Activated B cell treated with CpG ODN at 0.5 μM for 24 hours (primary cell): Measurements from ENCODE around the gene STAT4. TPM values are rescaled to one million over a fixed set of nuclear protein-coding genes. Genes with fewer than 3 reads are reported as not detected.

Experiments used
- ATAC-seq: fragments of 200-7000 bp; cut with Tn5 transposase; one replicate; pipeline ENCODE4 v1.10.0; 2021; ENCODE audit warnings: low read depth, mild to moderate bottlenecking, moderate library complexity
- CTCF ChIA-PET: fragments of 350-600 bp; sonication (Branson Sonifier 250); formaldehyde crosslinking; loops from one replicate; lab custom pipeline; 2021; ENCODE audit warnings: antibody characterized with exemption; lab: Charles Lee
- POLR2A ChIA-PET: fragments of 350-600 bp; sonication (Branson Sonifier 250); formaldehyde crosslinking; loops from one replicate; lab custom pipeline; 2021; ENCODE audit warnings: antibody characterized with exemption; lab: Charles Lee
- DNase-seq: peaks from one replicate; pipeline ENCODE4 v3.0.0; 2022
- H3K27ac Mint-ChIP-seq: one replicate; pipeline ENCODE4 v1.8.0; 2020; ENCODE audit warnings: mixed read lengths
- H3K27me3 Mint-ChIP-seq: one replicate; pipeline ENCODE4 v1.8.0; 2021; ENCODE audit warnings: mixed read lengths
- H3K36me3 Mint-ChIP-seq: one replicate; pipeline ENCODE4 v1.8.0; 2021; ENCODE audit warnings: low read depth, mixed read lengths
- H3K4me1 Mint-ChIP-seq: one replicate; pipeline ENCODE4 v1.8.0; 2021; ENCODE audit warnings: mixed read lengths
- H3K4me3 Mint-ChIP-seq: one replicate; pipeline ENCODE4 v1.8.0; 2020; ENCODE audit warnings: mild to moderate bottlenecking, mixed read lengths
- H3K9me3 Mint-ChIP-seq: one replicate; pipeline ENCODE4 v1.8.0; 2020; ENCODE audit warnings: mixed read lengths
- intact Hi-C: fragments of 100-400 bp; cut with micrococcal nuclease; formaldehyde crosslinking; loops from one replicate; pipeline ENCODE4 v1.15.1; 2024
- total RNA-seq: library from RNA; stranded (reverse); gene quantifications from 2 replicates; pipeline ENCODE4 v1.2.3, GENCODE V29; 2022
- TF ChIP-seq, protein P1 (sequence below): fragments of 200-600 bp; IDR thresholded peaks from one replicate; pipeline ENCODE4 v1.8.0; 2022; ENCODE audit warnings: antibody characterized with exemption, mild to moderate bottlenecking

STAT4 gene
- total RNA-seq, 1 donor from 2014 or later, result 16.5 TPM

DNA sequence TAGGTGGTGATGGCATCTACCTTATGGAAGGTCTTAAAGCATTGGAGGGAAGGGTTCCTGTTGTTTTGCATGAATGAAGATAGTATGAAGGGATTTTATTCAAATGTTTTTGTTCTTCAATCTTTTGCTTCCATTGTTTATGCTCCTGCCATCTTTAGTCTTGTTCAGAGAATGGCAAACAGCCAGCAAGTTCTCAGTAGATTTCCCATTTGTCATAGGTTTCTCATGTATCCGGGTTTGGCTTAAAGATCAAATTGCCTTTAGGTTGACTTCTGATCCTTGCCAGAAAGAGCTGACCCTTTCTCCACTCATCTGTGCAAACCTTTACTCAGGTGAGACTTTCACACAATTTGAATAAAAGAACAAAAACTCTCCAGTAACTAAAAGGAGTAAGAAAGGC, 44.2 kb upstream of the STAT4 start:
- ATAC-seq, result no peak
- Mint-ChIP-seq H3K36me3 (no peaks in the 10 kb centered on the region), H3K27ac (no peak overlapping the region), H3K9me3 (no peaks in the 10 kb centered on the region), H3K27me3 (peaks cover 2% of the 10 kb centered on the region), H3K4me1 (peaks cover 21% of the 10 kb centered on the region), H3K4me3 (no peak overlapping the region)
- intact Hi-C loops, result no loop called here
- CTCF ChIA-PET, result interaction anchor here (1.0 to 1.4 kb wide), 4 partner anchors 22 to 306 kb away, joined by 3 to 4 read pairs (median 4); no protein-coding TSS in a partner anchor
- TF ChIP-seq, protein P1, sequence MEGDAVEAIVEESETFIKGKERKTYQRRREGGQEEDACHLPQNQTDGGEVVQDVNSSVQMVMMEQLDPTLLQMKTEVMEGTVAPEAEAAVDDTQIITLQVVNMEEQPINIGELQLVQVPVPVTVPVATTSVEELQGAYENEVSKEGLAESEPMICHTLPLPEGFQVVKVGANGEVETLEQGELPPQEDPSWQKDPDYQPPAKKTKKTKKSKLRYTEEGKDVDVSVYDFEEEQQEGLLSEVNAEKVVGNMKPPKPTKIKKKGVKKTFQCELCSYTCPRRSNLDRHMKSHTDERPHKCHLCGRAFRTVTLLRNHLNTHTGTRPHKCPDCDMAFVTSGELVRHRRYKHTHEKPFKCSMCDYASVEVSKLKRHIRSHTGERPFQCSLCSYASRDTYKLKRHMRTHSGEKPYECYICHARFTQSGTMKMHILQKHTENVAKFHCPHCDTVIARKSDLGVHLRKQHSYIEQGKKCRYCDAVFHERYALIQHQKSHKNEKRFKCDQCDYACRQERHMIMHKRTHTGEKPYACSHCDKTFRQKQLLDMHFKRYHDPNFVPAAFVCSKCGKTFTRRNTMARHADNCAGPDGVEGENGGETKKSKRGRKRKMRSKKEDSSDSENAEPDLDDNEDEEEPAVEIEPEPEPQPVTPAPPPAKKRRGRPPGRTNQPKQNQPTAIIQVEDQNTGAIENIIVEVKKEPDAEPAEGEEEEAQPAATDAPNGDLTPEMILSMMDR, result no peak
- no peak for DNase-seq
- POLR2A ChIA-PET, result interaction anchor here (1.2 to 1.6 kb wide), 2 partner anchors 11 to 483 kb away, joined by 4 to 5 read pairs; partner anchors contain the start of gene NABP1

DNA sequence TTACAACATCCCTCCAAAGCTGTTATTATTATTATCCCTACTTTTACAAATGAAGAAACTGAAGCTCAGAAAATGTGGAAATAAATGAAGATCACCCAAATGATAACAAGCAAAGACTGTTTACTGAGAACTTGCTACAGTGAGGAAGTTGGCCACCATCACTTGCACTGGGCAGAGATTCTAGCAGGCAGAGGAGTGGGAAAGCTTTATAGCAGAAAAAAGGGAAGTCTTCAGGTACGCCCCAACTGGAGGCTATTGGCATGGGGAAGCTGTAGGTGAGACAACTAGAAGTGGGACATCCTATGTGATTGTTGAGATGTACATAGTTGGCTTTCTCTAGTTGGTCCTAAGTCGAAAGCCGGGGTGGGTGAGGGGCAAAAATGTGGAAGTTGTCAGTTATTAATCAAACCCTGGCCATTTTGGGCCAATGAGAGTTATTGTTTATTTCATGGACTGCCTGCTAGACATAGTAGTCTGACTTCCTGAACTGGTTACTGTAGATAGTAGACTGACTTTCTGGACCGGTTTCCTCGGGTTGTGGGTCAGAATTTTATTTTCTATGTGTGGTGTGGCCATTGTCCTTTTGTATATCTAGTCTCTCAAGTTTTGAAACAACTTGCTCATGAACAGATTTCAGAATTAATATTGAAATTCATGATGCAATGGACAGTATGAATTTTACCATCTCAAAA, 40.2 kb upstream of the STAT4 start:
- H3K36me3 Mint-ChIP-seq, result no peaks in the 10 kb centered on the region
- POLR2A ChIA-PET, result no interaction called here
- no peaks in the 10 kb centered on the region for H3K9me3 Mint-ChIP-seq
- no peak overlapping the region for H3K27ac Mint-ChIP-seq
- H3K27me3 Mint-ChIP-seq, result peaks cover 2% of the 10 kb centered on the region
- CTCF ChIA-PET, result no interaction called here
- H3K4me3 Mint-ChIP-seq, result no peak overlapping the region
- H3K4me1 Mint-ChIP-seq, result peaks cover 14% of the 10 kb centered on the region
- no peak for DNase-seq
- intact Hi-C loops, result no loop called here
- ATAC-seq, result no peak
- TF ChIP-seq, protein P1, result no peak

DNA sequence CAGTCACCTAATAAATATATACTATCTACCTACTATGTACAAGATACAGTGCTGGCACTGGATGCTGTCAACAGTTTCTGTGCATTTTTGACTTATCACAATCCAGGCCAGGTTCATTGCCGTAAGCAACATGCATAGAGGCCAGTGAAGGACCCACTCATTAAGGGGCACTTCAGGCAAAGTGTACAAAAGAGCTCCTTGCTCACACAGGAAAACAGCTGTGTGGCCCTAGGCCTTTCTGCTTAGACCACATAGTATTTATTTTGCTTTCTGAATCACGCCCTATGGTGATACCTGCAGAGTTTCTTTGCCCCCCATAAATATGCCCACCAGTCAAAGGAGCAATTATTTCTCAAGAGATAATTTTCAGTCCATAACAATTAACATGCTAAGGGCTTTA, 39.6 kb upstream of the STAT4 start:
- no peak for ATAC-seq
- ChIA-PET POLR2A (no interaction called here), CTCF (no interaction called here)
- H3K4me1 Mint-ChIP-seq, result peaks cover 14% of the 10 kb centered on the region
- H3K27ac Mint-ChIP-seq, result no peak overlapping the region
- TF ChIP-seq, protein P1, result no peak
- H3K9me3 Mint-ChIP-seq, result no peaks in the 10 kb centered on the region
- intact Hi-C loops, result no loop called here
- H3K36me3 Mint-ChIP-seq, result no peaks in the 10 kb centered on the region
- DNase-seq, result no peak
- H3K4me3 Mint-ChIP-seq, result no peak overlapping the region
- peaks cover 2% of the 10 kb centered on the region for H3K27me3 Mint-ChIP-seq

DNA sequence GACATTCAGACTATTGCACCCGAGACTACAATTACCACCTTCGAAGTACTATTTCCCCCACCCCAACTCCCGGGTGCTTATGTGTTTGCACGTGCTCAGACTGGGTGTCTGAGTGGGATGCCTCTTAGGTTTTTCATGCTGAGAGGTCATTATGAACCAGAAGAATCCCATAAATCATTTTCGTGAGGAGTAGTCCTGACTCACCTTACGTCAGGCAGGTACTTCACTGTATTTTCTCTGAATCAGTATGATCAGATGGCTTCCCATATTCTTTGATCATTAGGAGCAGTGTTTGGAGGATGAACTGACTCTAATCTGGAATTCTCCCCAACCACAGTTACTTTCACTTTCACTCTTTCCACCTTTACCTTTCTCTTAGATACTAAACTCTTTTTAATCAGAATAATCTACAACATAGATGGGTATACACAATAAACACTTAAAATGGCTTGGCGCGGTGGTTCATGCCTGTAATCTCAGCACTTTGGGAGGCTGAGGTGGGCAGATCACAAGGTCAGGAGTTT, 38.4 kb upstream of the STAT4 start:
- Mint-ChIP-seq H3K4me1 (peaks cover 8% of the 10 kb centered on the region), H3K36me3 (no peaks in the 10 kb centered on the region), H3K27me3 (peaks cover 2% of the 10 kb centered on the region), H3K9me3 (no peaks in the 10 kb centered on the region), H3K27ac (no peak overlapping the region), H3K4me3 (no peak overlapping the region)
- TF ChIP-seq, protein P1, result no peak
- intact Hi-C loops, result no loop called here
- DNase-seq (no peak), ATAC-seq (no peak)
- ChIA-PET CTCF (interaction anchor here (0.6 kb wide), 1 partner anchor 24 kb away, joined by 3 read pairs; no protein-coding TSS in a partner anchor), POLR2A (no interaction called here)

DNA sequence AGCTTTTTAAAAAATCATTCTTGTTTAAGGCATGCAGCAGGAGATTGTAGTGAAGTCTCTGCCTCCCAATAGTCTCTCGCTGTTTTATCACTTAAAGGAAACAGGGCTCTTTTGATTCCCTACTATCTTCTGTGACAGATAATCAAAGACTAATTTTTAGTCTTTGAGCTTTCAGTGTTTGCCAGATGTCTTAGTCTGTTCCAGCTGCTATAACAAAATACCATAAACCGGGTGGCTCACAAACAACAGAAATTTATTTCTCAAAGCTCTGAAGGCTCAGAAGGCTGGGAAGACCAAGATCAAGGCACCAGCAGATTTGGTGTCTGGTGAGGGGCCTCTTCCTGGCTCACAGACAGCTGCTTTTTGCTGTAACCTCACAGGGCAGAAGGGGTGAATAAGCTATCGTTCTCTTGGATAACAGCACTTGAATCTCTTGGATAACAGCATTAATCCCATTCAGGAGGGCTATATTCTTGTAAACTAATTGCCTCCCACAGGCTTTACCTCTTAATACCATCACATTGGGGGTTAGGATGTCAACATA, 37.8 kb upstream of the STAT4 start:
- Mint-ChIP-seq H3K27me3 (peaks cover 2% of the 10 kb centered on the region), H3K4me3 (no peak overlapping the region), H3K9me3 (no peaks in the 10 kb centered on the region), H3K36me3 (no peaks in the 10 kb centered on the region), H3K4me1 (peaks cover 2% of the 10 kb centered on the region), H3K27ac (no peak overlapping the region)
- intact Hi-C loops, result no loop called here
- POLR2A ChIA-PET, result no interaction called here
- no peak for DNase-seq
- ATAC-seq, result no peak
- CTCF ChIA-PET, result no interaction called here
- TF ChIP-seq, protein P1, result no peak
